Immature natural killer cell (primary cell): Measurements from ENCODE around the gene SLCO2B1. TPM values are rescaled to one million over a fixed set of nuclear protein-coding genes. Genes with fewer than 3 reads are reported as not detected.

ENCODE experiments used
- DNase-seq, 3 donors: peaks; one replicate each; pipeline ENCODE4 v3.0.0; 2022; ENCODE audit warnings: mixed read lengths in 1 of 3
- H3K27ac Mint-ChIP-seq, 6 donors: one replicate each; pipeline ENCODE4 v1.8.0; 2020; ENCODE audit warnings: mixed read lengths in 6 of 6, mild to moderate bottlenecking in 5 of 6, inconsistent platforms in 4 of 6, moderate library complexity in 3 of 6
- H3K27me3 Mint-ChIP-seq, 3 donors: one replicate each; pipeline ENCODE4 v1.8.0; 2020 to 2021; ENCODE audit warnings: low read depth in 3 of 3, mild to moderate bottlenecking in 3 of 3, mixed read lengths in 3 of 3, moderate library complexity in 3 of 3, inconsistent platforms in 1 of 3
- H3K36me3 Mint-ChIP-seq, 3 donors: one replicate each; pipeline ENCODE4 v1.8.0; 2020; ENCODE audit warnings: mixed read lengths in 3 of 3, inconsistent platforms in 2 of 3, mild to moderate bottlenecking in 2 of 3
- H3K4me1 Mint-ChIP-seq, 2 donors: one replicate each; pipeline ENCODE4 v1.8.0; 2020; ENCODE audit warnings: inconsistent platforms in 2 of 2, mild to moderate bottlenecking in 2 of 2, mixed read lengths in 2 of 2, moderate library complexity in 1 of 2
- H3K4me3 Mint-ChIP-seq, 5 donors: one replicate each; pipeline ENCODE4 v1.8.0; 2020; ENCODE audit warnings: mild to moderate bottlenecking in 5 of 5, mixed read lengths in 5 of 5, inconsistent platforms in 3 of 5, moderate library complexity in 3 of 5
- H3K9me3 Mint-ChIP-seq, 6 donors: one replicate each; pipeline ENCODE4 v1.8.0; 2020; ENCODE audit warnings: mild to moderate bottlenecking in 6 of 6, mixed read lengths in 6 of 6, inconsistent platforms in 4 of 6, moderate library complexity in 3 of 6
- polyA plus RNA-seq, 3 donors: library from polyadenylated mRNA; unstranded; fragments of 300-500 nt; fragmentation: Illumina TruSeq; gene quantifications; one replicate each; pipeline ENCODE4 v1.2.3, GENCODE V29; 2021

The SLCO2B1 gene
- polyA plus RNA-seq, 3 donors from 2014 or later: not detected

DNA sequence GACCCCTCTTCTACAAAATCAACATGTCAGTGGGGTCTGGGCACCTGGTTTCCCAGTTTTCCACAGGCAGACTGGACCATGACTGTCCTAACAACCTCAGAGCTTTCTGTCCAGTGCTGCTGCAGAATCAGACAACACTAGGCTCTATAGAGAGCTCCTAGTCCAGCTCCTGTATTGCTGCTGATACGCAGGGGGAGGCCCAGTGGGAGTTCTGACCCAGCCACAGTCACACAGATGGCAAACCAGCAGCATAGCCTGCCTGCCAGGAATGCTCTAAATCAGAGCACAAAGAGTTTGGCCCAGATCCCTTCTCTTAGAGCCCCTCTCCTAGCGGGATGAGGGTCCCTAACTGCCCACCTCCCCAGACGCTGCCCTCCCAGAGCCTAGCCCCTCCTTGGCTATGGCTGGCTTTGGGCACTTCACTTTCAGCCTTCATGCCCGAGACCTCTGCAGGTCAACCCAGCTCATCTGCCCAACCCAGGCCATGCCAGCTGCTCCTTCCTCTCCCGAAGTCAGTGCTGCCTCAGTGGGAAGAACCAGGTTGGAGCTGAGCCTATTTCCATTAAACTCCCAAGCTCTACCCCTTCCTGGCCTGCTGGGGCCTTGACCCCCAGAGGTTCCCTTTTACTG lies 15.8 kb upstream of the SLCO2B1 start:
- Mint-ChIP-seq H3K9me3 (no peaks in the 10 kb centered on the region), H3K27me3 (peaks cover 2 to 11% (median 6%) of the 10 kb centered on the region in 3 donors), H3K4me3 (no peak overlapping the region), H3K27ac (no peak overlapping the region), H3K4me1 (no peaks in the 10 kb centered on the region), H3K36me3 (no peaks in the 10 kb centered on the region)
- no peak for DNase-seq

DNA sequence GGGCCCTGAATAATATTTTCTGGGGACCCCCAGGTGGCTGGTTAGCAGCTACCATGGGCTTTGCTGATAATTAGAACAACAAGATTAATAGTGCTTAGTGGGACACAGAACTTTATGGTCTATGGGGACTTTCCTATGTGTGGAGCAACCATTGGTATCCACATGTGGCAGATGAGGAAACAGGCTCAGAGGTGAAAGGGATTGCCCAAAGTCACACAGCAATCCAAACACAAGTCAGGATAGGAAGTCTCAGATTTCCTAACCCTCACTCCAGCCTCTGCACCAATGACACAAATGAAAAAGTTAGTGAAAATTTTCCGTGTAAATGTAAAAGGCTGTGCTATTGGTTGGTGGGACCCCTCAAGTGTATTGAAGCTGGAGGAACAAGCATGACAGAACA lies 15.3 kb upstream of the SLCO2B1 start:
- Mint-ChIP-seq H3K9me3 (no peaks in the 10 kb centered on the region), H3K36me3 (no peaks in the 10 kb centered on the region)

DNA sequence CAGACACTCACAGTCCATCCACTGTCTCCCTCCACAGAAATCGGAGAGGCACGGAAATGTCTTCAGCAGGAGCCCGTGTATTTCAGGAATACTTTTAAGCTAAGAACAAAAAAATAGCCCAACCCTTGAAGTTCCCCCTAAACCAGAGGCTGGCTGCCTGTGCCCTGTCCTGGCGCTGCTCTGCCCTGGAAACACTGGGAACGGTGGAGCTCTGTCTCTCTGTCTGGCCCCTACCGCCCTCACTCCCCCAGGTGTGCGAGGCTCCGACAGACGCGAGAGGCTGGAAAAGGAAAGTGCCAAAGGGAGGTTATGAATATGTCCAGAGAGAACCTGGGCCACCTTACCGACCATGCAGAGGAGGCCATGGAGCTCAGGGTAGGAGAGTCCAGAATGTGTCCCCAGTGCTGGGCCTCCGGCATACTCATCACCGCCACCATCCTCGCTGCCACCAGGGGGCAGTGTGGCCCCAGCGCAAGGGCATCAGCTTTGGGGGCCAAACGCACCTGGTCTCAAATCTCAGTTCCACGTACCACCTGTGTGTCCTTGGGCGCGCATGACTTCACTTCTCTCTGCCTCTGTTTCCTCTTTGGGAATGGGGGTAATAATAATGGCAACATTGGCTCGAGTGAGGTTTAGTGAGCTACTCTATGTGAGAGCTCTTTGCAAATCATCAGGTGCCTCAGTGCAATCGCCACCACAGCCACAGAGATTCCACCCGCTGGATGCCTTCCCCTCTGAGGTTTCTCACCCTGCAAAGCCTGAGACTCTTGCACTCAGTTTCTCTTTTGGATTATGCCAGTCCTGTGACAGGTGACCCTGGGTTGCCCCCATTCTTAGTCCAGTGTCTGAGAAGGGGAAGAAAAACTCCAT lies 10.4 kb upstream of the SLCO2B1 start:
- peak overlapping the region in 1 of 5 donors; percentile 10 for H3K4me3 Mint-ChIP-seq
- H3K4me1 Mint-ChIP-seq: peaks cover 28 to 41% of the 10 kb centered on the region in 2 donors
- H3K36me3 Mint-ChIP-seq: no peaks in the 10 kb centered on the region
- peak; percentile 60 to 73 (median 63) for DNase-seq
- H3K9me3 Mint-ChIP-seq: no peaks in the 10 kb centered on the region
- H3K27me3 Mint-ChIP-seq: peaks cover 3 to 8% (median 4%) of the 10 kb centered on the region in 3 donors
- peak overlapping the region in 3 of 6 donors; percentile 61 to 79 (median 66) for H3K27ac Mint-ChIP-seq

More for the DNA sequence above, 15.3 kb upstream of the SLCO2B1 start:
- no peak for DNase-seq
- Mint-ChIP-seq H3K27me3 (peaks cover 2 to 10% (median 6%) of the 10 kb centered on the region in 3 donors), H3K4me1 (peaks cover 2 to 3% of the 10 kb centered on the region in 2 donors), H3K4me3 (no peak overlapping the region), H3K27ac (no peak overlapping the region)

DNA sequence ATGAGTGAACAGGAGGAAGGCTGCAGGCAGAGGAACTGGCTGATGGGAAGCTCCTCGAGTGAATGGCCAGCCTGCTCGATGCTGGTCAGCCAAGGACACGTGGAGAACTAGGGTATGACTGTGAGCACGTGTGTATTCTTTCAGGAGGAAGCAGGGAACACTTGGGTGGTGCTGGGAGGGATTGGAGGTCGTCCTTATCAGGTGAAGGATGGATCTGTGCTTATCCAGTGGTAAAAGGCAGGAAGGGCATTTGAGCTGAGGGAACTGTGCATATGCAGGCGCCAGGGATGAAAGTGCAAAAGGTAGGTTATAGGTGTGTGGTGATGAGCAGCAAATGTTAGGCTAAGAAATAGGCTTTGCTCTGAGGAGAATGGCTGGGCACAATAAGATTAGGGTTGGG lies 9.7 kb upstream of the SLCO2B1 start:
- Mint-ChIP-seq H3K4me1 (peaks cover 28 to 41% of the 10 kb centered on the region in 2 donors), H3K9me3 (no peaks in the 10 kb centered on the region), H3K27ac (peak overlapping the region in 3 of 6 donors; percentile 61 to 79 (median 66)), H3K36me3 (no peaks in the 10 kb centered on the region), H3K4me3 (peak overlapping the region in 1 of 5 donors; percentile 38), H3K27me3 (peaks cover 3 to 8% (median 4%) of the 10 kb centered on the region in 3 donors)
- no peak for DNase-seq

DNA sequence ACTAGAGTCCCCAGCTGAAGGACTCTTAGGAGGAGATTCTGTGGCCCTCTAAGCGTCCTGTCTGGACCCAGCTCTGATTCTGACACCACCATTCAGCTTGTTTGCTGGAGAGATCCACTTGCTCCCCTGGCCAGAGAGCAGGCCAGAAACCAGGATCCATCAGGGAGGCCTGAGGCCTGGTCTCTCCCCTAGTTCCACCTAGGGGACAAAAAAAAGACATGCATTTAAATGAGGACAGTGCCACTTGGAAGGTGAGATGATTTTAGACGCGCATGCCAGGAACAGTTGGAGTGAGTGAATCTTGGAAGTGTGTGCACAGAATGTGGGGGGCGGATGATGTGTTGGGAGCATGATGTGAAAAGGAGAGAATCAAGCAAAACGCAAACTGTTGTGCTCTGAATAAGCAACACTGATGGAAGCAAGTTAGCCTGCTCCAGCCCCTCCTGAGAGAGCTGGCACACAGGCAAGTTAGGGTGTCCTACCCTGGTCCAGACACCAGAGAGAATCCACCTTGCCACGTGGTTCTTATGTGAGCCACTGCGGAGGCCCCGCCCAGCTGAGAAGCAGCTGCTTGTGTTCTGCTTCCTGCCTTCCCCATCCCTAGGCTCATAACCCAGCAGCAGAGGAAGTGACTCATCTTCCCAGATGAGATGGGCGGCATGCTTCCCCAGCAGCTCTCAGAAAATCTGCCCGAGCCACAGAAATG lies 8.0 kb upstream of the SLCO2B1 start:
- Mint-ChIP-seq H3K27me3 (peaks cover 3 to 10% (median 8%) of the 10 kb centered on the region in 3 donors), H3K4me1 (peaks cover 28 to 41% of the 10 kb centered on the region in 2 donors), H3K27ac (peak overlapping the region; percentile 37 to 91 (median 70)), H3K36me3 (no peaks in the 10 kb centered on the region), H3K9me3 (no peaks in the 10 kb centered on the region), H3K4me3 (peak overlapping the region; percentile 33 to 83 (median 67))
- peak; percentile 37 to 50 (median 38) for DNase-seq

DNA sequence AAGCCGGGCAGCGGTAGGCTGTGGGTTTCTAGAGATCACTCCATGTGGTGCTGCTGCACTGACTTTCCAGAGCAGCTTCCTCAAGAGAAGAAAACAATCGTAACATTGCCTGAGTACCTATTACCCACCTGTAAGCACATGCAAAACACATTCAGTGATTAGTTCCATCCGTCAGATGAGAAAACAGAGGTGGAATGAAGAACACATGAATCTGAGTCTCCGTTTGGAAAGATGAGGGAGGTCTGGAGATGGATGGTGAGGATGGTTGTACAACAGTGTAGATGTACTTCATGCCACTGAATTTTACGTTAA lies 7.5 kb upstream of the SLCO2B1 start:
- H3K36me3 Mint-ChIP-seq: no peaks in the 10 kb centered on the region
- H3K4me3 Mint-ChIP-seq: peak overlapping the region; percentile 5 to 83 (median 67)
- no peaks in the 10 kb centered on the region for H3K9me3 Mint-ChIP-seq
- peaks cover 3 to 8% (median 5%) of the 10 kb centered on the region in 3 donors for H3K27me3 Mint-ChIP-seq
- H3K4me1 Mint-ChIP-seq: peaks cover 28 to 41% of the 10 kb centered on the region in 2 donors
- peak overlapping the region; percentile 37 to 91 (median 70) for H3K27ac Mint-ChIP-seq
- no peak for DNase-seq

DNA sequence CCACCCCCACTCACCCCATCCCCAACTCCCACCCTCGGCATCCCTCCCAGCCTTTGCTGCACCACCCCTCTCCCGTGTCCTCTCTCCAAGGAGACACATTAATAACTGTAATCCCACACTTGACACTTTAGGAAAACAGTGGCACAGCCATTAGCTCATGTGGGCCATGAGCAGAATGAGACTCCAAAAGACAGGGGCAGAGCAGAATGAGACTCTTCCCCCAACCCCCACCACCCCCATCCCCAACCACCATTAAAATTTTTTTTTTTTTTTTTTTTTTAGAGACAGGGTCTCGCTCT lies 6.2 kb upstream of the SLCO2B1 start:
- Mint-ChIP-seq H3K36me3 (no peaks in the 10 kb centered on the region), H3K9me3 (no peaks in the 10 kb centered on the region), H3K27ac (no peak overlapping the region), H3K4me3 (no peak overlapping the region), H3K27me3 (peaks cover 3 to 6% (median 5%) of the 10 kb centered on the region in 3 donors), H3K4me1 (peaks cover 28 to 41% of the 10 kb centered on the region in 2 donors)
- DNase-seq: no peak

DNA sequence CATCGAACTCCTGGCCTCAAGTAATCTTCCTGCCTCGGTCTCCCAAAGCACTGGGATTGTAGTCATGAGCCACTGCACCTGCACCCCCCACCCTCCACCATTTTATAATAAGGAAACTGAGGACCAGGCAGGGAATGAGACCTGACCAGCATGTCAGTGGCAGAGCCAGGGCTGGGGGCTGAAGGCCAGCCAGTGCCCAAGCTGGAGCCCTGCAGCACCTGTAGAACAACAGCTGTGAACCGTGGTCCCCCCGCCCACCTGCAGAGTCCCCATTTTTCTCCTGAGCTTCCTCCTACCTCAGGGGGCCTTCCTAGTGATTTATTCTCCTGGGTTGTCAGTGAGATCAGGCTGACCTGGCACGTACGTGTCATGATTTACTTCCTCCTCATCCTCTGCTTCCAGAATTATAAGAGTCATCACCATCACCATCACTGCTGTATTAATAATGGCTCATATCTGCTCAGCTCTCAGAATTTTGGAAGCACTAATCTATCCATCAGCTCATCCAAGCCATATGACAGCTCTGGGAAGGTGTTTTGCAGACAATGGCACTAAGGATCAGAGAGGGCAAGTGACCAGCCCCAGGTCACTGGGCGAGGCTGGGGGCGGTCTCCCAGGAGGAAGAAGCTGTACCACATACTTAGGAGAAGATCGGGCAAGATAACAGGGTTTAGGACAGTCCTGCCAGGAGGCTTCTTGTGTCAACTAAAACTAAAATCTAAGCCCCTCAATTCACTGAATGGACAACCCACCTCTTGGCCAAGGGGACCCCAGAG lies 5.5 kb upstream of the SLCO2B1 start:
- Mint-ChIP-seq H3K36me3 (no peaks in the 10 kb centered on the region), H3K27me3 (peaks cover 3 to 6% (median 5%) of the 10 kb centered on the region in 3 donors), H3K27ac (no peak overlapping the region), H3K9me3 (no peaks in the 10 kb centered on the region), H3K4me1 (peaks cover 27 to 41% of the 10 kb centered on the region in 2 donors), H3K4me3 (peak overlapping the region in 3 of 5 donors; percentile 23 to 51 (median 42))
- DNase-seq: no peak

DNA sequence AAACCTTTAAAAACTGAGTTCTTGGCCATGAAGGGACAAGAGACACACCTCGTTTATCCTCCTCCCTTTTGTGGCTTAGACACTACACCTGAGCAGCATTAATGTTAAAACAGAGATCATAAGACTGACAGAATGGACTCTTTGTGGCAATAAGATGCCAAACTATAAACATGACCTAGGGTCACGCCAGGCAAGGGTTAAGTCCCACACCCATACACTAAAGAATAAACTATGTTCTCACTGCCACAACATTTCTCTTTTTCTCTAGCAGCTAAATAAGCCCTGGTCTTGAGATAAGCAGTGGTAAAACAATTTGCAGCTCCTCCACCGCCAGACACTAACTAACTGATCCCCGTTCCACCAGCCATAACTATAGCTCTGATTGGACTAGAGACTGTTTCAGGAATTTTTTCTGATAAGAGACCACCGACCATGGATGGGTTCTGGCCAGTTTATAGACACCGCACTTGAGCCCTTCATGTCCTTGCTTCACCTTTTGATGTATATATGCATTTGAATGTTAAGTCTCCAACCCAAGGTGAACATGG lies 4.9 kb upstream of the SLCO2B1 start:
- H3K9me3 Mint-ChIP-seq: no peaks in the 10 kb centered on the region
- no peak overlapping the region for H3K4me3 Mint-ChIP-seq
- H3K27me3 Mint-ChIP-seq: peaks cover 3 to 6% (median 5%) of the 10 kb centered on the region in 3 donors
- H3K4me1 Mint-ChIP-seq: peaks cover 23 to 35% of the 10 kb centered on the region in 2 donors
- no peaks in the 10 kb centered on the region for H3K36me3 Mint-ChIP-seq
- no peak for DNase-seq
- no peak overlapping the region for H3K27ac Mint-ChIP-seq

DNA sequence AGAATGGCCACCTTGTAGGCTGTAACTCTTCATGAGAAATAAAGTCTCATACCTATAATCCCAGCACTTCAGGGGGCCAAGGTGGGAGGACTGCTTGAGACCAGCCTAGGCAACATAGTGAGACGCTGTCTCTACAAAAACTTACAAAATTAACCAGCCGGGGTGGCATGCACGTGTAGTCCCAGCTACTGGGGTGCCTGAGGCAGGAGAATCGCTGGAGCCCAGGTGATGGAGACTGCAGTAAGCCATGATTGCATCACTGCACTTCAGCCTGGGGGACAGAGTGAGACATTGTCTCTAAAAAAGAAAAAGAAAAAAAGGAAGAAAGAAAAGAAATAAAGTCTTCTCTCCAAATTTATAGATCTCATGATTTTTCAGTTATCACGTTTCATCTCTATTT lies 4.2 kb upstream of the SLCO2B1 start:
- Mint-ChIP-seq H3K36me3 (no peaks in the 10 kb centered on the region), H3K27ac (no peak overlapping the region), H3K4me1 (peaks cover 21 to 28% of the 10 kb centered on the region in 2 donors), H3K9me3 (no peaks in the 10 kb centered on the region), H3K27me3 (peaks cover 3 to 5% (median 4%) of the 10 kb centered on the region in 3 donors), H3K4me3 (no peak overlapping the region)
- DNase-seq: no peak

DNA sequence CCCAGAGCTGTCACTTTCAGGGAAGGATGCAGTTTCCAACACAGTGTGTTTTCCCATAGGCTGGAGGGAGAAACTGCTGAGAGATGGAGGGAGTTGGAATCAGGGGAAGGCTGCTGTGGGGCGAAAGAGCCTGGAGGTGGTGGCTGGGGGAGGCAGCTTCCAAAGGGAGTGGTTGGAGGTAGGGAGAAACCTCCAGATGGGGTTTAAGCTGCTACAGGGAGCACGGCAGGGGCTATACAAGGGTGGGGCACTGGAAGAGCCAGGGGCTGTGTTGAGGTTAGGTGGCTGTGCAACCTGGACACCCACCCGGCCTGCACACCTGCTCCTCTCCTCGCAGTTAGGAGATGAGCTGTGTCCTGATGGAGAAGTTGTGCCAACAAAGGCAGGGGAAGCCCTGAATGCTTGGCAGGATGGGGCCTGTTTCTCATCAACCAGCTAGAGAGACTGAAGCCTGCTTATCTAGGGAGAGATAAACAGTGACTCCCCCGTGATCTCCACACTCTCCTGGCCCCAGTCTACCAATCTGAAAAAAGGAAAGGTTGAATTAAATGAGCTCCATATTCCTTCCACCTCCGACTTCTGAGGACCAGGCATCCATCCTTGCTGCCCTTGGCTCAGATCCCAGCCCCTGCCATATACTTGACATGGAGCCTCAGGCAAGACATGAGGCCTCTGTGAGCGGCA lies 3.6 kb upstream of the SLCO2B1 start:
- H3K4me1 Mint-ChIP-seq: peaks cover 19 to 22% of the 10 kb centered on the region in 2 donors
- no peaks in the 10 kb centered on the region for H3K36me3 Mint-ChIP-seq
- peaks cover 3 to 8% (median 4%) of the 10 kb centered on the region in 3 donors for H3K27me3 Mint-ChIP-seq
- no peak for DNase-seq
- no peak overlapping the region for H3K27ac Mint-ChIP-seq
- no peak overlapping the region for H3K4me3 Mint-ChIP-seq
- no peaks in the 10 kb centered on the region for H3K9me3 Mint-ChIP-seq

DNA sequence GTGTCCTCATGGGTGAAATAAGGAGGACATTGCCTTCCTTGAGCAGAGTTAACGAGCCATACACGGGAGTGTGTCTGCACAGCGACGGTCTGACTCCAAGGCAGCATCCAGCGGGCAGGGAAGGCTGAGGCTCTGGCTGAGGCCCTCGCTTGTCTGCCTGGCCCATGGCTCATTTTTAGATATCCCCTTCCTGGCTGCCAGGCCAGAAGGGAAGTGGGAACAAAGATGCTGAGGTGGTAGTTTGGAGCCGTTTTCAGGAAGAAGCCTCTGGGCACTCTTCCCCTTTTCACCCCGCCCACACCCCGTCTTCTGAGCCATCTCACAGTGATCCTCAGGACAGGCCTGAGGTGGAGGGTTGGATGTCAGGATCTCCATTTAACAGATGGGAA lies 3.0 kb upstream of the SLCO2B1 start:
- Mint-ChIP-seq H3K27ac (no peak overlapping the region), H3K4me1 (peaks cover 14 to 17% of the 10 kb centered on the region in 2 donors), H3K36me3 (no peaks in the 10 kb centered on the region), H3K4me3 (no peak overlapping the region), H3K9me3 (no peaks in the 10 kb centered on the region), H3K27me3 (peaks cover 3 to 8% (median 4%) of the 10 kb centered on the region in 3 donors)
- no peak for DNase-seq
